GM18907 (cell line): ENCODE results near the gene EYA2.
A peak's percentile ranks its signal among the peaks of the same experiment; 100 is the strongest.
"Not testable (repeated sequence)": the region's sequence is repeated elsewhere in the genome, so short reads cannot be mapped to it uniquely, and the experiment has no call there.

Experiments used
- ATAC-seq: cut with Tn5 transposase; IDR thresholded peaks from one replicate; pipeline ENCODE4 v1.9.1; 2021; ENCODE audit warnings: mild to moderate bottlenecking, moderate library complexity; ENCODE audit not compliant: unreplicated experiment

Gene EYA2

DNA sequence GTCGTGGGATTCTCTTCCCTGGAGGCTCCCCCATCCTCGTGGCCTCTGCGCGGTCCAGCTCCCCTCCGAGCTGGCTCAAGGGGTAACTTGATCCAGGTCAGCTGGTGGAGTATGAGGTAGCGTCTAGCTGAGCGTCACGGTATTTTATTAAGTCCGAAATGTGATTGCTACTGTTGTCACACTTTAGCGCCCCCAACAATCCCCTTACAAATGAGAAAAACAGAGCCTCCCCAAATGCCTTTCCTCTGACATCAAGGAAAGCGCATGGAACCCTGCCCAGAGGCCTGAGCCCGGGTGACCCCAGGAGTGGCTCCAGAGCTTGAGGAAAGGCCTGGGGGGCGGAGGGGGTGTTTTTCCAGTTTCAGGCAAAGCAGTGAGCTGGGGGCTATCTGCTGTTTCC, 269.5 kb downstream of the EYA2 start:
- no peak for ATAC-seq

DNA sequence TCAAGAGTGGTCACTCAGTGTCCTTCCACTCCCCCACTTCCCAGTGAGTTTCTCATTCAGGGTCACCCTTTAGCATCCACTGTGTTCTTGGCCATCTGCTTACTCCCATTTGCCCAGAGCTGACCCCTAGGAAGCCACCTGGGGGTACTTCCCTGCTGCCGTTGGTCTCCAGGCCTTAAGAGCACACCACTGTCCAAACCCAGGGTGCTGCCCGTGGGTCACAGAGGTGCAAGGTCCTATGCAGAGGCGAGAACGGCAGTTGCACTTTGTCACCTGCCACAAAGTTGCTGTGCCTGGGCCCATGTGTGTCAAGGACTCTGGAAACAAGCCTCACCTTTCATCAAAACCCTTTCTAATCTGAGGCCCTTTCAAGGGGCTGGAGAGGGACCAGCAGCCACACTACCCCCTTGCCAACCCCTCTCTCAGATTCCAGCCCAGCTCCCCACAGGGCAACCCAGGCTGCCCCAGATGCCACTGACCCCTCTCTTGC, 270.8 kb downstream of the EYA2 start:
- no peak for ATAC-seq

DNA sequence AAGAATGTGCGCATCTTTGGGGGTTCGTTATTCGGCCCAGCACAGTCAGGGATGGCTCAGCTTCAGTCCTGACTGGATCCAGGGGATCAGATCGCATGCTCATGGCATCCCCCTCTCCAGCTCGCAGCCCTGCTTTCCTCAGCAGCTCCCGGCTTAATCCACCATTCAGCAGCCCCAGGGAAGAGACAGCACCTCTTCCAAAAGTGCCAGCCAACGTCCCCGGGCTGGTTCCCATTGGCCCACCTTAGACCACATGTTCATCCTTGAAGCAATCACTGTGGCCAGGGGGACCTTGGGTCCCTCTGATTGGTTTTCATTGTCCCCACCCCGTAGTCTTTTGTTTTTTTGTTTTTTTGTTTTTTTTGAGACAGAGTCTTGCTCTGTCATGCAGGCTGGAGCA, 273.2 kb downstream of the EYA2 start:
- no peak for ATAC-seq

DNA sequence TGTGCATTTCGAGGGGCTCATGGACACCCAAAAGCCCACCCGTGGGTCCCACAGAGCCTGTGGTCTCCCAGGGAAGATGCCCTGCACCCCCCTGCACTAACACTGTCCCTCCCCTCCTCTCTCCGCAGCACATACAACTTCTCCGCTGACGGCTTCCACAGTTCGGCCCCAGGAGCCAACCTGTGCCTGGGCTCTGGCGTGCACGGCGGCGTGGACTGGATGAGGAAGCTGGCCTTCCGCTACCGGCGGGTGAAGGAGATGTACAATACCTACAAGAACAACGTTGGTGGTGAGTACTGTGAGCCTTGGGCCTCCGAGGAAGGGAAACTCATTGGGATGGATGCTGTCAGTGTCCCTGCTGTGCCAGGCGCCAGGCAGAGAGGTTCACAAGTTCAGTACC, 277.9 kb downstream of the EYA2 start:
- no peak for ATAC-seq

DNA sequence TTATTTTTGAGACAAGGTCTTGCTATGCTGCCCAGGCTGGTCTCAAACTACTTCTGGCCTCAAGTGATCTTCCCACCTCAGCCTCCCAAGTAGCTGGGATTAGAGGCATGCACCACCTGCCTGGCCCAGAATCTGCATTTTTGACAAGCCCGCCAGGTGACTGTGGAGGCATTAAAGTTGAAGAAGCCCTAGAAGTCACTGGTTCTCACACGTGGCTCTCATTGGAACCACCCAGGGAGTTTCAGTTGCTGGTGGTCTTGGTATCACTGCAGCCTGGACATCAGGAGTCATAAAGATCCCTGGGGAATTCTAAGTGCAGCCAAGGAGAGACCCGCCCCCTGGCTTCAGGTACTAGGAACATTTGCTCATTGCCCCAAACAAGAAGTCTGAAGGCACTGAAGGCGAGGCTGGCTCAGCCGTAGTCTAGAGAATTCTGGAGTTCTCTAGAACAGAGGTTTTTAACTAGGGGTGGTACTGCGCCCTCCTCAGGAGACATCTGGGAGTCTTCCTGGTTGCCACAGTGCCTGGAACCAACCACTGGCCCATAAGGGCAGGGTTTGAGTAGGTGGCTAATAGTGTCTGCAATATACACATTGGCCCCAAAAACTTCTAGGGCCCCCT, 279.1 kb downstream of the EYA2 start:
- ATAC-seq, result no peak

DNA sequence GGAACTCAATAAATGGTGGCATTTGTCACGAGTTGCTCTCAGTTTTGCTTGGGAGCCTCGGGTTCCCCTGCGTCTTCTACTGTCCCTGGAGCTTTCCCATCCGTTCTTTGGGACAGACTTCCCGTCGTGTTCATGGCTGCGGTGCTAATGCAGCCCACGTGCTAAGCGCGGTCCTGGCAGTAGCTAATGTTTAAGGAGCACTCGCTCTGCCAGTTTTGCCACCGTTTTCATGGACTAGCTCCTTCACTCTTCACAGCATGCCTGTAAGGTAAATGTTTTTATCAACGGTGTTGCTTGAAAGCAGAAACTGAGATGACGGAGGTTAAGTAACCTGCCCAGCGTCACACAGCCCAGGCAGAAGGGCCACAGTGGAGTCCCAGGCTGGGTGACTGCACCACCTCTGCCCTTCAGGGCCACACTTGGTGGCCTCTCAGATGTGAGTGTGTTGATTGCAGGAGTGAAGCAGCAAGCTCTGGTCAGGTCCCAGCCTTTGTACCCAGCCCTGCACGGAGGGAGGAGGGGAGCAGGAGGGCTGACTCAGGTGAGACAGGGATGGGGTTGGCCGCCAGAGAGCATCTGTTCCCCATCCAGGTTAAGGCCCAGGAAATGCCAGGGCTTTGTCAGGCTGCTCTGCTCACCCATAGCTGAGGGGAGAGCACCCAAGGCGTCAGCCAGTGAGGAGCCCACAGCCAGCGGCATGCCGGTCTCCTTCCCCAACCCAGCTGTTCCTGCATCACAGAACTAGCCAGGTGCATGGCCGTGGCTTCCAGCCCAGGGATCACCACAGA, 280.0 kb downstream of the EYA2 start:
- no peak for ATAC-seq

DNA sequence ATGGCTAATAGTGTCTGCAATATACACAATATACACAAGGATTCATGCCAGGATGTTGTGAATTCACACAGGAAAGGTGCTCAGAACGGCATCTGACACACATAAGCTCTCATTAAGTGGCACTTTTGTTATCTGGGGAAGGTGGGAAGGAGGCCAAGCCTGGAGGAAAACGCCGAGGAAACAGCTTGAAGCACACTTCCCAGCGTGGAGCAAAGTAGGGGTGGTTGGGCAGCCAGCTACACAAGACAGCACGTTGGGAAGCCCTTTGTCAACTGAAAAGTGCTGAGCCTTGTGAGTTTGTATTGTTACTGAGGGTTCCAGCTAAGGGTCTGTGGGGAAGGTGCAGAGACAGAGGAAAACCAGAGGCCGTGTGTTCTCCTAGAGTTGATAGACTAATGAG, 280.9 kb downstream of the EYA2 start:
- ATAC-seq, result no peak

DNA sequence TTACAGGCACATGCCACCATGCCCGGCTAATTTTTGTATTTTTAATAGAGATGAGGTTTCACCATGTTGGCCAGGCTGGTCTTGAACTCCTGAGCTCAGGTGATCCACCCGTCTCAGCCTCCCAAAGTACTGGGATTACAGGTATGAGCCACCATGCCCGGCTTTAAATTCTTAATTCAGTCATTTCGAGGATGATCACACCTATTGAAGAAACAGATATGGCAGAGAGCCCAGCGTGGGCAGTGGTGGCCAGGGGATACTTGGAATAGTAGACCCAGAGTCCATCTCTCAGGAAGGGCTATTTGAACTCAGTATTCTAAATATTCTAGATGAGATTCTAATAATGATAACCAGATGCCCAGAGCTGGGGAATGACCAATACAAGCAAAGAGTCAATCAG, 281.6 kb downstream of the EYA2 start:
- ATAC-seq, result not testable (repeated sequence)

DNA sequence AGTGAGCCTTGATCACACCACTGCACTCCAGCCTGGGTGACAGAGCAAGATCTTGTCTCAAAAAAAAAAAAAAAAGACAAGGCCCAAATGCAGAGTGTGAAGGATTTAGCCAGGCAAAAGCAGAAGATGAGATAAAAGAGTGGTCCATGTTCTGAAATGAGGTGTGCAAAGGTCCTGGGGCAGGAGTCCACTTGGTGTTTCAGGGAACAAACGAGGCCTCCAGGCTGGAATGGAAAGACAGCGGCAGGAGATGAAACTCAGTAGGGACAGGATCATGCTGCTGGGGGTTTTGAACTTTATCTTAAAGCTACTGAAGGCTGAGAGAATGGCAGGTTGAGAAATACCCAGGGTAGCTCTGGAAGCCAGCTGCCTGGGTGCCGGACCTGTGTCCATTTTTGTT, 283.6 kb downstream of the EYA2 start:
- no peak for ATAC-seq

DNA sequence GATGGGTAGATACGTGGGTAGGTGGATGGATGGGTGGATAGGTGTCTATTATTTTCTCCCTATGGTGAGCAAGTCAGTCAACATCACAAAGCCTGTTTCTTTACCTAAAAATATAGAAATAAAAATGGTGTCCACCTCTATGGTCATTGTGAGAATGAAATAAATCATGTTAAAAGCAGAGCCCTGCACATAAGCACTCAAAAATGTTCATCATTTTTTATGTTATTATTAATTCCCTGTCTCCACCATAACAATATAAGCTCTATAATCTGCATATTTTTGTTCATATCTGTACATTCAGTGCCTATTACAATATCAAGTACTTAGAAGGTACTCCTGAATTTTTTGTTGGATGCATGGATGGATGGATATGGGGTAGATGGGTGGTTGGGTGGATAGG, 284.2 kb downstream of the EYA2 start:
- ATAC-seq, result no peak

DNA sequence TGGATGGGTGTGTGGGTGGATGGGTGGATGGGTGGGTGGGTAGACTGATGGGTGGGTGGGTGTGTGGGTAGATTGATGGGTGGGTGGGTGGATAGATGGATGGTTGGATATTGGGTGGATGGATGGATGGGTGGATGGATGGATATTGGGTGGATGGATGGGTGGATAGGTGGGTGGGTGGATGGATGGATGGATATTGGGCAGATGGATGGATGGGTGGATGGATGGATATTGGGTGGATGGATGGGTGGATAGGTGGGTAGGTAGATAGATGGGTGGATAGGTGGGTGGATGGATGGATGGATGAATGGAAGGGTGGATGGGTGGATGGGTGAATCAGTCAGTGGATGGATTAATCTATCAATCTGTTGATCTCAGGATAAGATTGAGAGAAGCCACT, 284.6 kb downstream of the EYA2 start:
- ATAC-seq, result no peak

DNA sequence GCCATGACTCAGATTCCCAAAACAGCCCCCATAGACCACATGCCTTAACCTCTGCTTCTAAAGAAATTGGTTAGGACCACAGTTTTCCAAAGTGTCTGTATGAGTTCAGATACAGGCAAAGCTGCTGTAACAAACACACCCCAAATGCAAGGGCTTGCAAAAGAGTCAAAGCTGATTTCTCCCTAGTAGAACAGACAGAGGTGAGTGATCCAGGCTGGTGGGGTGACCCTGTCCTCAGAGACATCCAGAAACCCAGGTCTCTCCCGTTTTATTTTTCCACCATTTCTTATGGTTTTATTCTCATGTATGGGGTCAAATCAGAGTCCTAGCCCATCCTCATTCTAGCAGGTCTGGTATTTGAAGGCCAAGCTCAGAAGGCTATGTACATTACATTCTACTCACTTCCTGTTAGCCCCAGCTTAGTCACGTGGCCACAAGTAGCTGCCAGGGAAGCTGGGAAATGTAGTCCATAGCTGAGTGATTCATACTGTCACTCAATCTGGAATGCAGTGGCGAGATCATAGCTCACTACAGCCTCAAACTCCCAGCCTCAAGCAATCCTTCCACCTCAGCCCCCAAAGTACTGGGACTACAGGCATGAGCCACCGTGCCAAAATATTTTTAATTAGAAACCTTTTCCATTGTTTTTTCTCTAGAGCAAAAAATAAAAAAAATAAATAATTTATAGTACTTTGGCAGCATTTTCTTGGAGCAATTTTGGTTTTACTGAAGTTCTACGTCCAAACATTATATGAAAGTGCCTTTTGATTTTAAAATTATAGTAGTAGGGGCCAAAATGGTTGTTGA, 286.6 kb downstream of the EYA2 start:
- peak; percentile 46 for ATAC-seq

DNA sequence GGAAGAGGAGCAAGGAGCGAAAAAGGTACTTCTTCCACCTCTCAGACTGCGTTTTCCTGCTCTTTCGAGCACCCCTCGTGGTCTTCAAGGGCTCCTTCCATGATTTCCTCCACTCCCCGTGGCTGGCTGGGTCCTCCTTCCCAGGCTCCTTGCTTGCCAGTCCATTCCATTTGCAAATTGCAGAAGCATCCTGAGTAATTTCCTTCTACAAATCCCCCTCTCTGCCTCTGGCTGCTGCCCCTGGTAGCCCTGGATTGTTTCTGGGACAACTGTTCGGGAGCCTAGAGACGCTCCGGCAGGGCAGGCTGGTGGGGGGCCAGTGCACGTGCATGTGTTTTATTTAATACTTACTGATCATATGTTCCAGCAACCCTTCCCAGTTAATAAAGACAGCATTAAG, 288.7 kb downstream of the EYA2 start:
- ATAC-seq, result no peak

DNA sequence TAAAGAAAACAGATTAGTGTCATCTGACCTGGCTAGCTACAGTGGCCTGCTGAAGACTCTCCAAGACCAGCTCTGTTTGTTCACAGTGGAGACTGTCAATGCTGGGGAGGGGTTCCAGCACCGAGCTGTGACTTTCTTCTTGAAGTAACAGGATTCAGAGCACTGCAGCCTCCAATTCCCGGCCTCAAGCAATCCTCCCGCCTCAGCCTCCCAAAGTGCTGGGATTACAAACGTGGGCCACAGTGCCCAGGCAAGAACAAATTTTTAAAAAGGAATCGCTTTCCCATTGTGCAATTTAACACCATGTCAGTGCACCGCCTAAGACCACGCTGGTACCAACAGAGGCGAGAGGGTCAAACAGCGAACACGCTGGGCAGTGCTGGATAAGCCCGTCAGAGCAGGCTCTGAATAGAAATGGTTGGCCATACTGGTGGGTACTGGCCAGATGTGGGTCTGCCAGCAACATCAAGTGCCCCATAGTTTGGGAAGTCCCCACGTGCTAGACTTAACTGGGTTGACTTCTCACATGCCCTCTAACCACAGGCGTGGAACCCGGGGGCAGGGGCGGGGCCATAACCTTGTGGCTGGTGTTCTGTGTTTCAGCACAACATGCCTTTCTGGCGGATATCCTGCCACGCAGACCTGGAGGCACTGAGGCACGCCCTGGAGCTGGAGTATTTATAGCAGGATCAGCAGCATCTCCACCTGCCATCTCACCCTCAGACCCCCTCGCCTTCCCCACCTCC, 293.0 kb downstream of the EYA2 start:
- ATAC-seq, result no peak

DNA sequence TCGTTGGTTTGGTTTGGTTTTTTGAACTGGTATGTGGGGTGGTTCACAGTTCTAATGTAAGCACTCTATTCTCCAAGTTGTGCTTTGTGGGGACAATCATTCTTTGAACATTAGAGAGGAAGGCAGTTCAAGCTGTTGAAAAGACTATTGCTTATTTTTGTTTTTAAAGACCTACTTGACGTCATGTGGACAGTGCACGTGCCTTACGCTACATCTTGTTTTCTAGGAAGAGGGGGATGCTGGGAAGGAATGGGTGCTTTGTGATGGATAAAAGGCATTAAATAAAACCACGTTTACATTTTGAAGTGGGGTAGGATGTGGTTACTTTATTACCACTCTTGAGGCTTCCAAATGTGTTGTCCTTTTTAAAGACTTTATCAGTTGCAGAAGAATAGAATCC, 293.9 kb downstream of the EYA2 start:
- ATAC-seq, result no peak

DNA sequence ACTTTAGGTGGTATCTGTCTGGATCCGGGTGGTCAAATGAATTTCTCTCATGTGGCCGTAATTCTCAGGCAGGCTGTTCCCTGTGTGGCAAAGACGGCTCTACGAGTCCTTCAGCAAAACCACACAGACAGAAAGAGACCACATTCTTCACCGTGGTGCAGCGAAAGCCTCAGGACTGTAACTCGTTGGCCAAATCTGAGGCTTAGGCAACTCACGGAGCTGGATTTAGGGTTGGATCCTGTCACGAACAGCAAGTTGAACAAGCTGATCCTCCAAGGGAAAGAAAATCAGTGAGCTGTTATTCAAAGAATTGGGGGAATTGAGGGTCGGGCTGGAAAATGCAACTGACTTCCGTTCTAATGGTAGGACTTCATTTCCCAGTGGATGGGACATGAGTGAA, 294.4 kb downstream of the EYA2 start:
- ATAC-seq, result no peak

DNA sequence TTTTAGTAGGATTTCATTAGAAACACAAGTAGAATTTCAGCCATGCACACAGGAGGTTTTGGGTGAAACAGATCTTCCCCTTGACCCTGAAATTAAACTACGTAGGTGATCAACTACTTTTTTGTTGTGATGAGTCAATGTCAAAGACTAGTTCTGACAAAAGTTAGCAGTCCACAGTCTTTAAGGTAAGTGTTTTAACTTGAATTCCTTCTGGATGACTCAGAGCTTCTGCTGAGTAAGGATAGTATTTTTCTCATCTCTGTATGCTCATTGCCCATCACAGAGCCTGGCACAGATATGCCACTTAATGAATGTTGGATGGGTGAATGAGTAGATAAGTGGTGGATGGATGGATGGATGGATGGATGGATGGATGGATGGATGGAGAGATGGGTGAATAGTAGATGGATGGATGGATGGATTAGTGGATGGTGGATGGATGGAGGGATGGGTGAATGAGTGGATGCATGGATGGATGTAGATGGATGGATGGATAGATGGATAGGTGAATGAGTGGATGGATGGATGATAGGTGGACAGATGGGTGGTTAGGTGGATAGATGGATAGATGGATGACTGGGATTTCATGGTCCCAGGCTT, 296.5 kb downstream of the EYA2 start:
- no peak for ATAC-seq

DNA sequence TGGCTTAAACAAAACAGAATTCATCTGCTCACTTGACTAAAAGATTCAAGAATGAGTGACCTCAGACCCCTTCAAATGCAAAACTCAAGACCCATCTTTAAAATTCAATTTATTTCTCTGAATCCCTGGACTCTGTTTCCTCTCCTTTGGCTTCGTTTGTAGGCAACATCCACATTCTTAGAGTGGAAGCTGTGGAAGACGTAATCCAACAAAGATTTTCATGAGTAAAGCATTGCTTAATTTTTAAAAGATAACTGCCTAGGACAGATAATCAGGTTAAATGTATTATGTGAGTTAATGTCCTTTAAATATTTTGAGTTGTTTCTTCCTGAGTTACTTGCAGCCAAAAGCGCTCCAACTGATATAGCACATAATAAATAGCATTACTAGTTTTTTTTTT, 297.3 kb downstream of the EYA2 start:
- ATAC-seq, result no peak

DNA sequence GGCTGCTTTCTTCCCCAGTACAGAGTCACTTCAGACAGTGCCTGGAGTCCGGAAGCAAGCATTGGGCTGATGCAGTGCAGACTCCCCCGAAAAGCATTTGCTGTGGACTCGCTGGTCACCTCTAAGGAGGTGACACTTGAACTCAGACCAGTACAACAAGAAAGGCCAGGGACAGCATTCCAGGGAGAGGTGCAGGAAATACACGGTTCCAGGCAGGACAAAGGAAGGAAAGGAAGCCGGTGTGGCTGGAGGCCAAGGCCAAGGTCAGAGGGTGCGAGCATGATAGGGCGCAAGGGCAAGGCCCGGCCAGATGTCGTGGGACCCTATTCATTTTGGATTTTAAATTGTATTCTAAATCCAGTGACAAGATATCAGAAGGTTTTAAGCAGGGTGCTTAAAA, 300.9 kb downstream of the EYA2 start:
- ATAC-seq, result no peak
